Testis (tissue), 3 donors: Measurements from ENCODE around the gene KLHL2. TPM values are rescaled to one million over a fixed set of nuclear protein-coding genes. Genes with fewer than 3 reads are reported as not detected.

Source experiments
- DNase-seq: peaks from one replicate; pipeline ENCODE4 v3.0.0-alpha.2; 2019
- H3K27ac ChIP-seq, 2 donors: fragments of 200-600 bp; sonication (generic); one replicate each; pipeline ENCODE4 v1.5.1; 2019
- H3K27me3 ChIP-seq: fragments of 200-600 bp; sonication (generic); one replicate; pipeline ENCODE4 v1.5.1; 2019
- H3K36me3 ChIP-seq: fragments of 200-600 bp; sonication (generic); one replicate; pipeline ENCODE4 v1.5.1; 2017; ENCODE audit warnings: low read depth; ENCODE audit errors: missing control alignments
- H3K4me1 ChIP-seq: fragments of 200-600 bp; sonication (generic); one replicate; pipeline ENCODE4 v1.5.1; 2019
- H3K4me3 ChIP-seq, 2 donors: fragments of 200-600 bp; sonication (generic); one replicate each; pipeline ENCODE4 v1.5.1; 2017 to 2019
- H3K9me3 ChIP-seq: fragments of 200-600 bp; sonication (generic); one replicate; pipeline ENCODE4 v1.5.1; 2017
- POLR2A ChIP-seq: fragments of 450-650 bp; IDR thresholded peaks from one replicate; pipeline ENCODE4 v1.6.1; 2017; ENCODE audit warnings: antibody characterized with exemption, mild to moderate bottlenecking, moderate library complexity
- WGBS, 2 donors: methylation state at CpG; one replicate each; pipeline ENCODE4 v1.1.5; 2018; 5-methylcytosine and 5-hydroxymethylcytosine counted together
- intact Hi-C: fragments of 100-400 bp; cut with DNase I; formaldehyde crosslinking; loops from one replicate; pipeline ENCODE4 v1.15.1; 2023; ENCODE audit warnings: low total_unique reads
- polyA plus RNA-seq: library from polyadenylated mRNA; stranded (reverse); fragments of 350-450 nt; fragmentation: Illumina TruSeq; extraction: RNeasy Lipid Tissue Mini Kit (QIAGEN cat#74804); gene quantifications from one replicate; pipeline ENCODE4 v1.2.3, GENCODE V29; 2014; ENCODE audit warnings: low read depth, low replicate concordance; ENCODE audit not compliant: insufficient read depth
- total RNA-seq, 2 donors: library from RNA; depleted of rRNA; stranded (reverse); fragments of >200 nt; gene quantifications; one replicate each; pipeline ENCODE4 v1.2.3, GENCODE V29; 2016
- TF ChIP-seq, protein P1 (sequence below), 3 experiments: fragments of 450-650 bp in 2 of 3; fragments of 200-600 bp in 1 of 3; sonication (generic) in 1 of 3; IDR thresholded peaks; one replicate each; pipeline ENCODE4 v1.5.1; 2016 to 2019; ENCODE audit warnings: antibody characterized with exemption in 3 of 3, mild to moderate bottlenecking in 2 of 3, moderate library complexity in 1 of 3

KLHL2 gene
- total and polyA plus RNA-seq, 3 donors from 2014 or later: 14.7 to 26.7 (median 20.9) TPM

DNA sequence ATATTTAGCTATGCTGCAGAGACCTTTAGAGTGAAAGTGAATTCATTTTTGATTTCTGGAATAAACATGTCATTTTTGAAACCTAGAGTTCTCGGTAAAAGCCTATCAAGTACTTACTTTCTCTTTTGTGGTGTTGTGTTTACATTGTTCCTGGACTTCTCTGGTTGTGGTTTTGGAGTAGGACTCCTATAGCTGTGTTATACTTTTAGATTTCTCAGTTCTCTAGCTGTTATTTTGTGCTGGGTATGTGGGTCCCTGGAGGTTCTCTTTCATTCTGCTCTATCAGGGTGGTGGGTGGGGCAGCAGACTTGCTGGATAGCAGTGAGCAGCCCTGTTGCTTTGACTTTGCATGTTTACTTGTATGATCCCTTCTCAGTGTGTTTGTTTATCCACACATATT lies 94.5 kb downstream of the KLHL2 start:
- no peak overlapping the region for H3K4me3 ChIP-seq

DNA sequence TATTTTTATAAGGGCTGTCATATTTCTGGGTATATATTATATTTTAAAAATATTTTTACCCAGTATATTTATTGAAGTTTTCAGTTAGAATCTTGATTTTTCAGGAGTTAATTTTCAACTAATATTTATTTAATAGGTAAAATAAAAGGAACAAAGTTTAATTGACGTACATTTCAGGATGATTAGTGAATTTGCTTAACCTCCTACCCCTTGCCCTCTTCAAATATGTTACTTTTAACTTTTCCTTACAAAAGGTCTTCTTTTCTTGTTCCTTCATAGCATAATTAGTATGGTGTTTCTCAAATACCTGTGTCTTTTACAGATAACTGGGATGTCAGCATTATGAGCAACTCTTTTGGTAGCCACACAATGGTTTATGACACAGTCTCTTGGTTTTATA lies 95.3 kb downstream of the KLHL2 start:
- H3K27ac ChIP-seq: no peak overlapping the region
- H3K4me3 ChIP-seq: no peak overlapping the region
- H3K27me3 ChIP-seq: no peaks in the 10 kb centered on the region
- no peaks in the 10 kb centered on the region for H3K36me3 ChIP-seq
- no peak for TF ChIP-seq POLR2A
- TF ChIP-seq, protein P1, sequence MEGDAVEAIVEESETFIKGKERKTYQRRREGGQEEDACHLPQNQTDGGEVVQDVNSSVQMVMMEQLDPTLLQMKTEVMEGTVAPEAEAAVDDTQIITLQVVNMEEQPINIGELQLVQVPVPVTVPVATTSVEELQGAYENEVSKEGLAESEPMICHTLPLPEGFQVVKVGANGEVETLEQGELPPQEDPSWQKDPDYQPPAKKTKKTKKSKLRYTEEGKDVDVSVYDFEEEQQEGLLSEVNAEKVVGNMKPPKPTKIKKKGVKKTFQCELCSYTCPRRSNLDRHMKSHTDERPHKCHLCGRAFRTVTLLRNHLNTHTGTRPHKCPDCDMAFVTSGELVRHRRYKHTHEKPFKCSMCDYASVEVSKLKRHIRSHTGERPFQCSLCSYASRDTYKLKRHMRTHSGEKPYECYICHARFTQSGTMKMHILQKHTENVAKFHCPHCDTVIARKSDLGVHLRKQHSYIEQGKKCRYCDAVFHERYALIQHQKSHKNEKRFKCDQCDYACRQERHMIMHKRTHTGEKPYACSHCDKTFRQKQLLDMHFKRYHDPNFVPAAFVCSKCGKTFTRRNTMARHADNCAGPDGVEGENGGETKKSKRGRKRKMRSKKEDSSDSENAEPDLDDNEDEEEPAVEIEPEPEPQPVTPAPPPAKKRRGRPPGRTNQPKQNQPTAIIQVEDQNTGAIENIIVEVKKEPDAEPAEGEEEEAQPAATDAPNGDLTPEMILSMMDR (IDR thresholded peaks at IDR 0.05): no peak
- WGBS, 2 donors: 83 to 84% methylated on average over 1 of the region's 1 CpG
- intact Hi-C loops: no loop called here
- H3K9me3 ChIP-seq: no peaks in the 10 kb centered on the region
- DNase-seq: no peak
- no peaks in the 10 kb centered on the region for H3K4me1 ChIP-seq

More for the DNA sequence above, 94.5 kb downstream of the KLHL2 start:
- DNase-seq: no peak
- TF ChIP-seq POLR2A: no peak
- TF ChIP-seq, protein P1 (IDR thresholded peaks at IDR 0.05): no peak
- no peaks in the 10 kb centered on the region for H3K9me3 ChIP-seq
- H3K4me1 ChIP-seq: no peaks in the 10 kb centered on the region
- H3K27ac ChIP-seq: no peak overlapping the region
- WGBS, 2 donors: 40 to 55% methylated on average over 1 of the region's 1 CpG
- no peaks in the 10 kb centered on the region for H3K36me3 ChIP-seq
- intact Hi-C loops: no loop called here
- no peaks in the 10 kb centered on the region for H3K27me3 ChIP-seq

DNA sequence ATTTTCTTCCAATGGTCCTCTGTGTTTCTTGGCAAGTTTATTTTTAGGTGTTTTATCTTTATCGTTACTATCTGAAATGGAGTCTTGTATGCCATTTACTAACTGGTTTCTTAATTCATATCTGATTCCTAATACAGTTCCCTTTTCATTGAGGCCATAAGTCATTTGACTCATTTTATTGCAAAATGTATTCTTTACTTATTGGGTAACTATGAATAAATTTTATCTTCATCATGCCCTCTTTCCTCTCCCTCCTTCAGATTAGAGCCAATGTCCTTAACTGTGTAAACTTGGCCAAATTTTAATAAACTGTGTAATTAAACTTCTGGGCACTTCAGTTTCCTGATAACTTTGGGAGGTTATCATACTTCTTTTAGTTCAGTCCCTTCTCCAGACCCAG lies 100.8 kb downstream of the KLHL2 start:
- no peak for DNase-seq
- H3K27me3 ChIP-seq: no peaks in the 10 kb centered on the region
- no peaks in the 10 kb centered on the region for H3K9me3 ChIP-seq
- no peak overlapping the region for H3K27ac ChIP-seq
- H3K4me3 ChIP-seq: no peak overlapping the region
- no peaks in the 10 kb centered on the region for H3K36me3 ChIP-seq
- intact Hi-C loops: no loop called here
- H3K4me1 ChIP-seq: no peaks in the 10 kb centered on the region
- TF ChIP-seq POLR2A: no peak
- TF ChIP-seq, protein P1 (IDR thresholded peaks at IDR 0.05): no peak
- 72 to 79% methylated on average over 1 of the region's 1 CpG for WGBS, 2 donors

DNA sequence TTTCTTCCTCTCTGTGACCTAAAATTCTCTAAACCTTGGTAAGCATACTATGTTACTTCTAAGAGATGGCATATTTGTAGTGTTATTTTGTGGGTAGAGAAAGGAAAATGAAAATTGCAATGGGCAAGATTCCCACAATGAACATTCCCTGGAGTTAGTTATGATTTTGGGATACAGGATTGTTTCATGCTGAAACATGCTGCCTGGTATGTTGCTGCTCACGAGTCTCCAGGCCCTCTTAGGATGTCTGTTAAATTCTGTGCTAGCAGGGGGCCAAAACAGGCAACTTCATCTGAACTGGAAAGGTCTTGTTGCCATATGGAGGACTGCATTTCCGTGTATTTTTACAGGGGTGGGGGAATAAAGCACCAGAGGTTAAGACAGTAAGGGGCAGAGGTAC lies 101.2 kb downstream of the KLHL2 start:
- Histone ChIP-seq H3K27ac (no peak overlapping the region), H3K27me3 (no peaks in the 10 kb centered on the region), H3K4me3 (no peak overlapping the region), H3K9me3 (no peaks in the 10 kb centered on the region), H3K36me3 (no peaks in the 10 kb centered on the region), H3K4me1 (no peaks in the 10 kb centered on the region)
- WGBS, 2 donors: 80 to 94% methylated on average over 2 of the region's 2 CpGs
- no peak for TF ChIP-seq POLR2A
- TF ChIP-seq, protein P1 (IDR thresholded peaks at IDR 0.05): no peak
- intact Hi-C loops: no loop called here
- no peak for DNase-seq

DNA sequence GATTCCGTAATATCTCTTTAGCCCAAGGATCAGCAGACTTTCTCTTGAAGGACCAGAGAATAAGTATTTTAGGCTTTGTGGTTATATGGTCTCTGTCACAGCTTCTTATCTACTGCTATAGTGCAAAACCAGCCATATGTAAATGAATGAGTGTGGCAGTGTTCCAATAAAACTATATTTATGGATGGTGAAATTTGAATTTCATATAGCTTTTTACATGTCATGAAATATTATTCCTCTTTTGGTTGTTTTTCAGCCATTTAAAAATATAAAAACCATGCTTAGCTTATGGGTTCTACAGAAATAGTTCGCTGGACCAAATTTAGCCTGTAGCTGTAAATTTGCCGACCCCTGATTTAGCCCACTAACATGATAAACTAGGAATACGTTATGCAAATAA lies 102.1 kb downstream of the KLHL2 start:
- intact Hi-C loops: no loop called here
- DNase-seq: no peak
- no peaks in the 10 kb centered on the region for H3K4me1 ChIP-seq
- H3K9me3 ChIP-seq: no peaks in the 10 kb centered on the region
- WGBS, 2 donors: 94 to 97% methylated on average over 4 of the region's 4 CpGs
- H3K4me3 ChIP-seq: no peak overlapping the region
- H3K27ac ChIP-seq: no peak overlapping the region
- no peaks in the 10 kb centered on the region for H3K27me3 ChIP-seq
- H3K36me3 ChIP-seq: no peaks in the 10 kb centered on the region
- TF ChIP-seq POLR2A: no peak
- TF ChIP-seq, protein P1 (IDR thresholded peaks at IDR 0.05): no peak
